DOHH2 (cell line): ENCODE data around the gene ARL8B.

Experiments used
- CTCF ChIP-seq: fragments of 200-600 bp; sonication (generic); IDR thresholded peaks from one replicate; pipeline ENCODE4 v1.5.1; 2014; ENCODE audit warnings: antibody characterized with exemption, mild to moderate bottlenecking, low read depth, low read length; ENCODE audit not compliant: poor library complexity, severe bottlenecking
- EZH2phosphoT487 ChIP-seq: fragments of 200-600 bp; sonication (generic); IDR thresholded peaks from 2 replicates; pipeline ENCODE4 v1.6.1; 2017; ENCODE audit warnings: borderline replicate concordance, mild to moderate bottlenecking, antibody characterized with exemption, low read length, moderate library complexity, mixed read lengths

GRCh38 chr3:5217824-5218595 lies 95.9 kb downstream of the ARL8B start:
- no peak for TF ChIP-seq CTCF
- TF ChIP-seq EZH2phosphoT487 = no peak
